NCI-H1105 (cell line): ENCODE data around the gene NR2C1.

Experiments
- DNase-seq: peaks from one replicate; lab custom pipeline; 2025; lab: John Stamatoyannopoulos, UW

Gene NR2C1

DNA sequence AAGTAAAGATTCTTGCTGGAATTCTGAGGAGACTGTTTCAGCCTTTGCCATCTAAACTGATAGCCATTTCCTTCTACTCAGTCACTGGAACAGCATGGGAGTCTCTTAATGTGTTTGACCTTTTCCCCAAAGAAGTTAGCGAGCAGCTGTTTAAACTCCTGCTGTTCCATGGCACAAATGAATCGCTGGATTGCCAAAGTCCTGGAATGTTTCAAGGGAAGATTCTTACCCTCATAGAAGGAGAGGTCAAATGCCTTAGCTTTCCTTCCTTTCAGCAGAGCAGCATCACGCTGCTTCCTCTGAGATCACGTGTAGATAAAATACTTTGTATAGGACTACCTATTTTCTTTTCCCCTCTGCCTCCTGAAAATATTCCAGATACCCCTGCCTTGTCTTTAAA lies 10.5 kb upstream of the NR2C1 start:
- no peak for DNase-seq

DNA sequence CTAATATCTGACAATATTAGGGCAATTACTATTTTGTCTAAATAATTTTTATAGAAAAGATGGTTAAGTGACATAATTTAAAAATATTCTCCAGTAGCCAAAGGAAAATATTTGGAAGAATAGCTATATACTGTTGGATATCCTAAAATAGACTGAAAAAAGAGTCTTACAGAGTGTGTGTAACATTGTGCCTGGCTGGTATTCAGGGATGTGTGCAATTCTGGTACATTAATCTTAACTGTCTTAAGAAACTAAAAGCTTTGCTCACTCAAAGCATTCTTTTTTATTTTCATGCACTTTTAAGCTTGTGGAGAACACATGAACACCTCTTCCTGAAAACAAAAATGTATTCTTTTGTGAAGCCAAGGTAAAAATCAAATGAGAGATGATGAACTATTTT lies 10.1 kb upstream of the NR2C1 start:
- no peak for DNase-seq

DNA sequence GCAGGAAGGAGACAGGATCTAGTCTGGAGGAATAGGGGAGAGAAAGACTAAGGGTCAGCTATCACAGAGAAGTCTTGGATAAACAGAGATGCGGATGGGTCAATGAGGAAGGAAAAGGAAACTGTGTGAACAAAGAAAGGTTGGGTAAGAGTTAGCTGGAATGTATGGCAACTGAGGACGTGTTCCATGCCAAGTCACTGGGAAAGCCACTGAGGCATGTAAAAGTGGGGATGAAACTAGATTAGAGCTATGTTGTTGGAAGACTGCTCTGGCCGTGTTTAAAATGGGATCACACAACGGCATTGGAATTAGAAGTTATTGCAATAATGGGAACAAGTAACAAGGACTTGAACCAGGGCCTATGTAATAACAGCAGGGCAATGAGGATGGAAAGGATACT lies 3.9 kb upstream of the NR2C1 start:
- DNase-seq = no peak

DNA sequence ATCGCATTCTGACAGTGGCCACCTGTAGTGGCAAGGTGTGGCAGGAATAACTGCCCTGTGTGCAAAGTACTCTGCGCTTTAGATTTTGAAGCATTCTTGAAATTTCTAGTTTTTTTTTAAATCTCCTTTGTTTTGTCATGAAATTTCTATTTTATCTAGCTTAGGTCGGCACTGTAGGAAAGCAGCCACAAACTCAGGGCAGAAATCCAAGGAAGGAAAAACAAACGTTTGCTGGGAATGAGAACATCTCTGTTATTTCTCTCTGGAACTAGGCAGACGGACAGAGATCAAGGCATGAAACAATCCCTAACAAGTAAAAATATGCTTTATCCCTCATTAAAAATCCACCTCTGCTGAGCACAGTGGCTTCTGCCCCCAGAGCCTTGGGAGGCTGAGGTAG lies 1.3 kb upstream of the NR2C1 start:
- DNase-seq = no peak

DNA sequence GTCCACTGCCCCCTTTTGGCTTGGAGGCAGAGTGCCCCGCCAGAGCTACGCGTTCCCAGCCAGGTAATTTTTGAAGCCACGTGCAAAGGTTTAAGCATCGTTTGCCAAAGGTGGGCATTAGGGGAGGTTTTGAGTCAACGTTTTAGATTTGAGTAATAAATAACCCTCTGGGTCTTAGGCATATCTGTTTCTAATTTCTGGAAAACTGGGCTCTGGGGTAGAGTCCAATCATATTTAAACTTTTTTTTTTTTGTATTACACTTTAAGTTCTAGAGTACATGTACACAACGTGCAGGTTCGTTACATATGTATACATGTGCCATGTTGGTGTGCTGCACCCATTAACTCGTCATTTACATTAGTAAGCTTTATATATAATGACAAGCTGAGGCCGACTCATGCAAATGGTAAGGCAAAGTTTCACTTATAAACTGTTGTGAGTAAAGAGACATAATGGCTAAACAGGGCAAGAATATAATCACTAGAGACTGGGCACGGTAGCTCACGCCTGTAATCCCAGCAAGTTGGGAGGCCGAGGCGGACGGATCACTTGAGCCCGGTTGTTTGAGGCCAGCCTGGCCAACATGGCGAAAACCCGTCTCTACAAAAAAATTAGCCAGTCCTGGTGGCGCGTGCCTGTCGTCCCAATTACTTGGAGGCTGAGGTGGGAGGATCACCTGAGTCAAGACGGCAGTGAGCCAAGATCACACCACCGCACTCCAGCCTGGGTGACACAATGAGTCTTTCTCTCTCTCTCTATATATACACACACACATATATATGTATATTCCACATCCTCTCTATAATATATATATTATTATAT lies 491 bp upstream of the NR2C1 start:
- no peak for DNase-seq

DNA sequence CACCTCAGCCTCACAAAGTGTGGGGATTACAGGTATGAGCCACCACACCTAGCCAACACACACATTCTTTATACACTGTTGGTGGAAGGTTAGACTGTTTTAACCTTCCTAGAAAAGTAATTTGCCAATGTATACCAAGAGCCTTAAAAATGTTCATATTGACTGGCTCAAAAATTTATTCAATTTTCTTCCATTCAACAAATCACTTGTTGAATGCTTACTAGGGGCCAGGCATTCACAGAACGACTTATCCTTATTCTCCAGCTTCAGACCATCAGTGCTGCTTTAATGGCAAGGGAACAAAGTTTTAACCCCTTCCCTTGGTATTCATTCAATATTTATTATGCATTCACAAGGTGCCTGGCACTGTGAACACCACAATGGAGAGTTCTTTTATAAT lies 3.0 kb downstream of the NR2C1 start:
- DNase-seq = no peak

DNA sequence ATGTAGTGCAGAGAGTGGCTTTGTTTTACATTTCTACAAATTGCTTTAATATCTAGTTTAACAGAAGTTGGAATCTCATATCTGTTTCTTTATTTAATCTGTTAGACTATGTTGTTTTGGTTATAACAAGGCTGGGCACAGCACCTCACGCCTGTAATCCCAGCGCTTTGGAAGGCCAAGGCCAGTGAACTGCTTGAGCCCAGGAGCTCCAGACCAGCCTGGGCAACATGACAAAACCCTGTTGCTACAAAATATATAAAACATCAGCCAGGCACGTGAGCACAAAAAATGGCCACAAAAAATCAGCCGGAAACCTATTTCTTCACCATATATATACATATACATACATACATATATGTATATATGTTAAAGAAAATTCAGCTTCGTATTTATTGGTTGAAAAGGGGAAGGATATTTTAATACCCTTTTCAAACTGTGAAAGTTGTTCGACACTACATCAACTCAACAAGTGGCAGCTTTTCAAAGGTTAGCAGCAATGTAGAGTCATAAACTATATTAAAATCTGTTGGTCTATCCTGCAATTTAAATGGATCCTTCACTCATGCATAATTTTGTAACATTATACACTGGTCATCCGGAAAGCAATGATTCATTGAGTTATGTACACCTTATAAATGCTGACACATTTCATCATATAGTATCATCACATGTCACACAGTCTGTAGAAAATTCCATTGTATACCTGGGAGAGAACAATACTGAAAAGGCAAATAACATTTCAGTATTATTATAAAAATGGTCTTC lies 7.1 kb downstream of the NR2C1 start:
- DNase-seq = no peak

DNA sequence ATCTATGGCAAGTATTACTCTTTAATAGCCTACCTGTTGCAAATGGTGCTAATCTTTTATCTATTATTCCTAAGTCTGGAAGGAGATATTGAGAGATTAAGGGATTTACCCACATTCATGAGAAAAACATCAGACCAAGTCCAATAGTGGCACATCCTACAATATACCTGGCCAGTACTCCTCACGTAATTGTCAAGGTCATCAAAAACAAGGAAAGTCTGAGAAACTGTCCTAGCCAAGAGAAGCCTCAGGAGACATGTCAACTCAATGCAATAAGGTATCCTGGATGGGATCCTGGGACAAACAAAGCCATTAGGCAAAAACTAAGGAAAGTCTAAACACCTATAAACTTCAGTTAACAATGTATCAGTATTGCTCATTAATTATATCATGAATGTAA lies 12.5 kb downstream of the NR2C1 start:
- DNase-seq = no peak

DNA sequence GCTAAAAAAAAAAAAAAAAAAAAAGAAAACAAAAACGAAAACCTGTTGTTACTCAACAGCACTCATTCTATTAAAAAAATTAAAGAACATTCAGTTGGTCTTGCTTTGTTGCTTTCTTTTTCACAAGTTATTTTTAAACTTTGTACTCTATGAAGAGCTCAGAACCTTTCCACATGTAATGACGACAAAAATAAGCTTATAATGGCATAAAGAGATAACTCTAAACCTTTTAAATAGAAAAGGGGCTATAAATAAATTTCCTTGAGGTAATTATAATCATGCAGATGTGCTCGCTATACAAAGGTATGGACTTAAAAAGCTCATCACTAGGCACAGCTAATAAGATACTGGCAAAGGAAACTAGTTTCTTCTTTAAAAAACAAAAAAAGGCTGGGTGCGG lies 13.4 kb downstream of the NR2C1 start:
- no peak for DNase-seq

DNA sequence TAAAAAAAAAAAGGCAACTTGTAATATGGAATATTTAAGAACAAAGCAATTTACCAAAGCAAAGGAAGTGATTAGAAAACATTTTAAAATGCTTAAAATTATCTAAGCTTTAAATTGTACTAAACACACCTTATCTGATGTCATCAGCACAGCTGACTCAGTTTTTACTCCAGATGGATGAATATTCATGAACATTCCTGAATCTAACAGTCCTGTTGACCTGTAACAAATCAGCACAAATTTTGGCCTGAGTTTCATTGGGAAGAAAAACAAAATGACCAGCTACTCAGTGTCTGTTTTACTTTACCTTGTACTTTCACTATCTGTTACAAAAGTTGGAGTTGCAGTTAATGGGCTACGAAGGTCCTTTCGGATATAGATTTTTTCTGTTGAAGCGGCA lies 16.0 kb downstream of the NR2C1 start:
- DNase-seq = no peak

DNA sequence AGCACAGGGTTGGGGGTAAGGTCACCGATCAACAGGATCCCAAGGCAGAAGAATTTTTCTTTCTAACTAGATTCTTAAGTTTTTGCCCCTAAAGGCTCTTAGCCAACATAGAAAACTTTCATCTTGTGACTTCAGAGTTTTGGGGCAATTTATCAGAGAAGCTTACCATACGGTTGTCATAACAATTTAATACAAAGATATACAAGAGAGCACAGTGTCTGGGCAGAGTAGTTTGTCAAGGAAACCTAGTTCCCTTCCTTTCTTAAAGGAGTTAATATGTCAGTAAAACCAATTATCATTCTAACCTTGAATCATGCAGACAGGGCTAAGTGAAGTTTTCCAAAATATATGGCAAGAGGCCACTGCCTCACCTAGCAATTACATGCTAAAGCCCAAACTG lies 18.4 kb downstream of the NR2C1 start:
- no peak for DNase-seq

DNA sequence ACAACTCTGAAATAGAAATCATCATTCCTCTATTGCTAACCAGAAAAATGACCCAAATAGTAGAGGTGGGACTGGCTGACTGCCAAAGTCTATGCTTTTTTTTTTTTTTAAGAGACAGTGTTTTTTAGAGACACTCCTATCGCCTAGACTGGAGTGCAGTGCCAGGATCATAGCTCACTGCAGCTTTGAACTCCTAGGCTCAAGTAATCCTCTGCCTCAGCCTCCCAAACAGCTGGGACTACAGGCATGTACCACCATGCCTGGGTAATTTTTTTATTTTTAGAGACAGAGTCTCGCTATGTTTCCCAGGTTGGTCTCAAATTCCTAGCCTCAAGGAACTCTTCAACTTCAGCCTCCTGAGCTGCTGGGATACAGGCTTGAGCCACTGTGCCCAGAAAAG lies 19.2 kb downstream of the NR2C1 start:
- DNase-seq = no peak

DNA sequence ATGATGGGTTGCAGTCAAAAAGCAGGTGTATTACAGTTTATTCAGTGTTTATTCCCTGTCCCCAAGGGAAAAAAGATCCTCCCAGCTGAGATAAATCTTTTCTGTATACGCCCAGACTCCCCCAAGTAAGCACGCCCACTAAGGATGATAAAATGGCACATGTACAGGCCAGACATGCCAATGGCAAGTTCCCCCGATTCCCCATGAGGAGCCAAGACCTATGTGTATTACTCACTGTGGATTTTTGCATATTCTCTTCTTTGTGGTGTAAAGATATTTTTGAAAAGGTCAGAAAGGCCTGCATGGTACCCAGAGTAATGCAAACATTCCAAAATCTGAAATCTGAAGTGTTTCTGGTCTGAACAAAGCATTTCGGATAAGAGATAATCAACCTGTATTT lies 22.2 kb downstream of the NR2C1 start:
- no peak for DNase-seq

DNA sequence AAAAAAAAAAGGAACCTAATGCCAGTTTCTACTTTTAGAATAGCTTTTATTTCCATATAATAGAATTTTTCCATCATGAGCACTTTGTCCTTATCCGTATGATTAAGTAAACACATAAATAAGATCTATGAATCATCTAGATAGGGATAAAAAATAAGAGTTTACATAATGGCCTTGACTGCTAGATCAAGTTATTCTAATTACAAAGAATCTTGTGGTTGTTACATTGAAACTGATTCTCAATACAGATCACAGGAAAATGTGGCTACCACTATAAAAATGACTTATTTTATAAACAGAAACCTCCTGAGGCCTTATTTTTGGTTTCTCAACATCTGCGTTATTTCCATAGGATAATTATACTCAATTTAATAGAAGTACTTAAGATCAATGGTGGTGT lies 35.5 kb downstream of the NR2C1 start:
- DNase-seq = no peak

DNA sequence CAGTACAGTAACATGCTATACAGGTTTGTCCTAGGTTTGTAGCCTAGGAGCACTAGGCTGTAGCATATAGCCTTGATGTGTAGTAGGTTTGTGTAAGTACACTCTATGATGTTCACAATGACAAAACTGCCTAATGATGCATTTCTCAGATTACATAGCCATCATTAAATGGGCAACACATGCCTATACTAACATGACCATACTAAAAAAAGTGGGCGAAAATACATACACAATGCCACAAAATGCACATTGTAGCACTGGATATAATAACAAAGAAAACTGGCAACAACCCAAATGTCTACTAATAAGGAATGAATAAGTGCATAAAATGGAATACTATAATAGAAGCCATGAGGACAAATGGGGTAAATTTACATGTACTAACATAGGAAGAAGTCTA lies 38.7 kb downstream of the NR2C1 start:
- DNase-seq = no peak

DNA sequence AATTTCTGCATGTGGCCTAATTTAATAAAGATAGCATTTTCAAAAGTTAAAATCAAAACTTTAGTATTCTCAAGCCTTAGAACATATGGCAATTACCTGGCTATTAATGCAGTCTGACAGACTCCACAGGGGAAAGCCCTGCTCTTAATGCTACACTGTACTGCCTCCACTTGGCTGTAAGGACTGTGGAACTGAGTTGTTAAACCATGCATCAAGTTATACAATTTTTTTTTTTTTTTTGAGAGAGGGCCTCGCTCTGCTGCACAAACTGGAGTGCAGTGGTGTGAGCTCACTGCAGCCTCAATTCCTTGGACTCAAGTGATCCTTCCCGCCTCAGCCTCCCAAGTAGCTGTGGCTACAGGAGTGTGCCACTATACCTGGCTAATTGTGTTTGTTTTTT lies 50.9 kb downstream of the NR2C1 start:
- DNase-seq = no peak

DNA sequence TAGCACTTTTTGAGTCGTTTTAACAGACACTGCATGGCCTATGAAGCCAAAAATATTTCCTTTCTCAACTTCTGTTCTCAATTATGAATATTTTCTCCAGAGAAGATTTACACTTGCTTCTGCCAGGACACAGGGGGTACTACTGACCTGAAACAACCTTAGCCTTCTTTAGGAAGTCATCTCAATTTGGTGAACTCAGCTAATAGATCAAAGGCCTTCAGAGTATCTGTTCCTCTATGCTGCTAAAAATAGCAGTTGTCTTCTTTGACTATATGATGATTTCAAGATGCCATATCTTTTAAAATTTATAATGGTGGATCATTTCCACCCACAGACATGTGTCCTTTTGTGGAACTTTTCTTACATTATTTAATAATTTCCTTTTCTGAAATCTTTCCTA lies 55.9 kb downstream of the NR2C1 start:
- no peak for DNase-seq

DNA sequence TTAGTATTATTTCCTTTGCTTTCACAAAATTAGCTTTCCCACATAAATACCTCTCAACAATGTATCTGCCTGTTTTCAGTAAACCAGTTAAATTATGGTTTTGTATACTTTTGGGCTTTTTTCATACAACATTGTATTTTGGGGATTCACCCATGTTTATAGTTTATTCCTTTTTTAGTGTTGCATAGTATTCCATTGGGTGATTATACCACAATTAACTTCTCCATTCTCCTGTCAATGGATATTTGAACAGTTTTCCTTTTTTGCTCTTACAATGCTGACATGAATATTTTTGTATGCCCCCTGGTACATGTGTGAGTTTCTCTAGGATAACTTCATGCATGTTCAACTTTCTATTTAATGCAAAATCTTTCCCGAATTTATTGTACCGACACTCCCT lies 57.3 kb downstream of the NR2C1 start:
- DNase-seq = no peak

DNA sequence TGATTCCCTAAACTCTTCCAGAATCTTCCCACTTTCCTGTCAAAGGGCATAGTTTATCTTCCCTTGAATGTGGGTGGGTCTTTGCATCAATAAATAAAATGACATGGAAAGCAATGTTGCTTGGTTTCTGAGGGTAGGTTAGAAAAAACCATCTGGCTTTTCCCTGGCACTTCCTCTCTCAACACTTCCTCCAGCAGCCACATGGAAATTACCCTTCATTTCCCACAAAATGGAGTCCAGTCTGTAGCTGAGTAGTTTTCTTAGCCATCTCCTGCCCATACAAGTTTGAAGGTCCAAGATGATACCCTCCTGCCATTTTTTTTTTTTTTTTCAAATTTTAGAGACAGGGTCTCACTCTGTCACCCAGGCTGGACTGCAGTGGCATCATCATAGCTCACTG lies 58.9 kb downstream of the NR2C1 start:
- no peak for DNase-seq

DNA sequence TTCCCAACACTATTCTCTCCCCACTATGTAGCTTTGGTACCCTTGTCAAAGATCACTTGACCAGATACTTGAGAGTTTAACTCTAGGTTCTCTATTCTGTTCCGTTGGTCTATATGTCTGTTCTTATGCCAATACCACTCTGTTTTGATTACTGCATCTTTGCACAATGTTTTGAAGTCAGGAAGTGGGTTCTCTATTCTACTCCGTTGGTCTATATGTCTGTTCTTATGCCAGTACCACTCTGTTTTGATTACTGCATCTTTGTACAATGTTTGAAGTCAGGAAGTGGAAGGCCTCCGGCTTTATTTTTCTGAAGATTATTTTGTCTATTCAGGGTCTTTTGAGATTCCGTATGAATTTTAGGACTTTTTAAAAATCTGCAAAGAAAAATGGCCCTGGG lies 67.2 kb downstream of the NR2C1 start:
- DNase-seq = no peak

DNA sequence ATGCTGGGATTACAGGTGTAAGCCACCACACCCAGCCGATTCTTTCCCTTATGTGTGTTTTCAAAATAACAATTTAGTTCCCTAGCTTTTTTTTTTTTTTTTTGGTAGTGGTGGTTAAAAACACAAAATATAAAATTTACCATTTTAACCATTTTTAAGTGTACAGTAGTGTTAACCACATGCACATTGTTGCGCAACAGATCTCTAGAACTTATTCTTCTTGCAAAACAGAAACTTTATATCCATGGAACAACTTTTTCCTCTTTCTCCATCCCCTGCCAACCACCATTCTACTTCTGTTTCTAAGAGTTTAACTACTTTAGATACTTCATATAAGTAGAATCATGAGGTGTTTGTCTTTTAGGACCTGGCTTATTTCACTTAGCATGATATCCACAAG lies 68.8 kb downstream of the NR2C1 start:
- DNase-seq = no peak

DNA sequence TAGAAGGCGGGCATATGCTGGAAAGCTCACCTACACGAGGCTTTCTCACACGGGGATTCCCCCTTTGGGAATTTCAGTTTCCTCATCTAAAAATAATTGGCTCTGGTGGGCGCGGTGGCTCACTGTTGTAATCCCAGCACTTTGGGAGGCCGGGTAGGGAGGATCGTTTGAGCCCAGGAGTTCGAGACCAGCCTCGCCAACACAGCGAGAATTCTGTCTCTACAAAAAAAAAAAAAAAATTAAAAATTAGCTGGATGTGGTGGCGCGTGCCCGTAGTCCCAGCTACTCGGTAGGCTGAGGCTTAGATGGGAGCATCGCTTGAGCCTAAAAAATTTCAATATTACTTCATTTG lies 69.5 kb downstream of the NR2C1 start:
- DNase-seq = no peak

DNA sequence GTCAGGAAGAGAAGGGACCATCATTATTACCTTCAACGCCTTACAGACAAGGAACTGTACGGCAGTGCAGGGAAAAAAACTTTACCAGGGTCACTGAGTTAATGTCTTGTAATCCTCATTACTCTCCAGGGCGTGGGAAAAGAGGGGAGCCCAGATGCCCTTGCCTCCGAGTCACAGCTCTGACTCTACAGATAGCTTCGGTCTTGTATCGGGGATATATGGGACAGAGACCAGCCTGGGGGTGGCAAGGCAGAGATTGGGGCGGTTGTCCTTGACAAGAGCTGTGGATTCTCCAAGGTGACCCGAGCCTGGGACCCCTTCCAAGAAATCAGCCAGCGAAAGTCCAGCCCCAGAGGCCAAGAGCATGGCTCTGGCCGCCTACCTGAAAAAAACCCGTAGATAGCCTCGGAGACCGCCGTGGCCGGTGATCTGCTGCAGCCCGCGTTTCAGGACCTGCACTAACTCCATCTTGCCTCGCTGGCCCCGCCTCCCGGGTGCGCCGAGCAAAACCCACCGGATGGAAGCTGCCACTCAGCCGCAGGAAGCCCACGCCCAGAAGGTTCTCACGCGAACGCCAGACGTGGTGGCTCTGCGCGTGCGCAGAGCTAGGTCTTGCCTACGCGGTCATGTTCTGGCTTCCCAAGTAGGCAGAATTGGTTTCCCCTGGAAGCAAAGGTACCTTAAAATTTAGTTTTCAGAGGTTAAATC lies 70.1 kb downstream of the NR2C1 start, which contains the start of gene NDUFA12:
NDUFA12 (minus strand) TSS at position 485 of the 708 bp plus-strand sequence; CDS start at position 468, 17 bp downstream.
- DNase-seq = peak; percentile 95
